HS-27A (cell line): ENCODE results near the gene STK33.

Experiments used
- DNase-seq: peaks from one replicate; pipeline ENCODE4 v3.0.0-alpha.2; 2012; ENCODE audit warnings: low read depth, missing footprints

The STK33 gene

GRCh38 chr11:8354622-8355415 is 239.2 kb downstream of the STK33 start:
- DNase-seq: no peak

- DNase-seq: no peak
Measured at GRCh38 chr11:8352876-8353505, 241.0 kb downstream of the STK33 start.

GRCh38 chr11:8352103-8352875 is 241.7 kb downstream of the STK33 start:
- no peak for DNase-seq

- DNase-seq: no peak
Measured at GRCh38 chr11:8351223-8351622, 242.8 kb downstream of the STK33 start.

GRCh38 chr11:8347978-8348377 is 246.1 kb downstream of the STK33 start:
- DNase-seq: no peak

GRCh38 chr11:8346157-8346755 is 247.8 kb downstream of the STK33 start:
- DNase-seq: no peak

GRCh38 chr11:8345179-8345578 is 248.8 kb downstream of the STK33 start:
- no peak for DNase-seq

GRCh38 chr11:8344346-8344745 is 249.7 kb downstream of the STK33 start:
- no peak for DNase-seq

- DNase-seq: no peak
Measured at GRCh38 chr11:8342821-8343681, 251.0 kb downstream of the STK33 start.

- no peak for DNase-seq
Measured at GRCh38 chr11:8341996-8342395, 252.0 kb downstream of the STK33 start.
